ENCODE results near the gene TRPC6. TPM values are rescaled to one million over a fixed set of nuclear protein-coding genes. Genes with fewer than 3 reads are reported as not detected.

TRPC6 gene
- total and polyA plus RNA-seq, 2 of the 8 experiments (the other 6 are each of a cell fraction or from before 2014, with no cell fraction given): 0.26 to 0.39 TPM

GRCh38 chr11:101474666-101475065 lies 109.1 kb downstream of the TRPC6 start:
- Histone ChIP-seq H4K91ac (replicated peaks; ENCODE audit: insufficient read length, low read length) (no peak overlapping the region), H3K23me2 (ENCODE audit: low read depth, low read length) (no peaks in the 10 kb centered on the region), H2BK5ac (ENCODE audit: low read depth, low read length) (no peak overlapping the region), H2BK120ac (replicated peaks; ENCODE audit: low read depth, low read length) (no peak overlapping the region), H3K4me3 (ENCODE audit: extremely low read depth in 1 of 4, insufficient read depth in 2 of 4, low read depth in 3 of 4, low read length in 4 of 4) (no peak overlapping the region), H3K23ac (ENCODE audit: insufficient read length) (no peak overlapping the region), H2BK20ac (ENCODE audit: low read length) (no peak overlapping the region), H3K9ac (replicated peaks in 1 of 4; ENCODE audit: extremely low read depth in 1 of 4, low read depth in 3 of 4, low read length in 3 of 4) (no peak overlapping the region), H3K9me3 (ENCODE audit: insufficient read depth in 2 of 2, low read depth in 1 of 2, low read length in 1 of 2) (no peaks in the 10 kb centered on the region), H2AFZ (ENCODE audit: low read length) (no peak overlapping the region), H3K4ac (replicated peaks; ENCODE audit: insufficient read length, low read depth, low read length) (no peak overlapping the region), H3K18ac (ENCODE audit: extremely low read depth, low read length) (no peak overlapping the region), H3K79me1 (ENCODE audit: low read depth, low read length) (no peaks in the 10 kb centered on the region), H4K20me1 (replicated peaks in 1 of 2; ENCODE audit: control insufficient read depth in 1 of 2, insufficient read depth in 2 of 2, low read length in 2 of 2) (no peaks in the 10 kb centered on the region), H3K4me2 (ENCODE audit: insufficient read depth in 1 of 2, low read depth in 2 of 2, low read length in 2 of 2) (no peak overlapping the region), H3K4me1 (replicated peaks in 1 of 4; ENCODE audit: control insufficient read depth in 3 of 4, insufficient read depth in 4 of 4, low read length in 3 of 4) (0 out of 7 replicates have a peak, but pooled peaks cover 0 to 4% (median 2%) of the 10 kb centered on the region in 4 experiments), H2BK15ac (ENCODE audit: low read length) (no peak overlapping the region), H3K27me3 (replicated peaks in 1 of 4; ENCODE audit: control insufficient read depth in 3 of 4, extremely low read depth in 1 of 4, insufficient read depth in 3 of 4, low read length in 3 of 4) (no peaks in the 10 kb centered on the region), H3K79me2 (ENCODE audit: control insufficient read depth in 1 of 2, insufficient read depth in 2 of 2, low read length in 2 of 2) (no peaks in the 10 kb centered on the region), H2AK5ac (ENCODE audit: low read depth, low read length) (no peak overlapping the region), H3K27ac (ENCODE audit: low read depth, low read length) (no peak overlapping the region), H4K8ac (ENCODE audit: extremely low read depth, insufficient read depth, low read length) (no peak overlapping the region), H3K56ac (replicated peaks; ENCODE audit: insufficient read length, low read depth, low read length) (no peak overlapping the region), H3K14ac (ENCODE audit: insufficient read length) (no peak overlapping the region), H2BK12ac (ENCODE audit: low read depth, low read length) (no peak overlapping the region), H3K36me3 (ENCODE audit: control insufficient read depth in 2 of 4, insufficient read depth in 4 of 4, low read length in 3 of 4) (no peaks in the 10 kb centered on the region), H4K5ac (ENCODE audit: insufficient read length, low read depth, low read length) (no peak overlapping the region)
- POLR2A ChIA-PET (ENCODE audit: partially characterized antibody): no interaction called here
- DNase-seq (ENCODE audit: low read depth in 1 of 2, low spot score in 2 of 2) (no peak), FAIRE-seq (no peak)
- TF ChIP-seq POU5F1 (IDR thresholded peaks at IDR 0.05; ENCODE audit: low read depth, low read length): no peak
- TF ChIP-seq RXRA (IDR thresholded peaks at IDR 0.05; ENCODE audit: insufficient read depth, low read depth, low read length): no peak
- no peak for TF ChIP-seq SP4 (IDR thresholded peaks at IDR 0.05; ENCODE audit: low read length)
- CTCF ChIA-PET (ENCODE audit: partially characterized antibody): no interaction called here
- 97% methylated on average over 3 of the region's 3 CpGs; no CpG with 5 or more reads in 1 of the 2 experiments for WGBS, 2 experiments (ENCODE audit: extremely low coverage in 1 of 2, insufficient coverage in 1 of 2, insufficient read length in 1 of 2, insufficient replicate concordance in 2 of 2, low coverage in 1 of 2, low lambda C conversion rate in 2 of 2, missing lambda C conversion rate in 1 of 2)
